WTC11 (cell line): ENCODE results near the gene TMEM156.

Experiments
- CBFB ChIP-seq: sonication (generic); formaldehyde crosslinking; IDR thresholded peaks from 2 replicates; pipeline ENCODE4 v1.8.1; 2022; ENCODE audit warnings: mild to moderate bottlenecking, low read depth, missing genetic modification reagents
- CREM ChIP-seq: sonication (generic); formaldehyde crosslinking; IDR thresholded peaks from 2 replicates; pipeline ENCODE4 v1.8.1; 2022; ENCODE audit warnings: mild to moderate bottlenecking, missing genetic modification reagents, moderate library complexity
- CTCF ChIP-seq: fragments of 200-600 bp; IDR thresholded peaks from 2 replicates; pipeline ENCODE4 v1.8.0; 2022; ENCODE audit warnings: antibody characterized with exemption
- MAX ChIP-seq: sonication (generic); formaldehyde crosslinking; IDR thresholded peaks from 2 replicates; pipeline ENCODE4 v1.8.0; 2022; ENCODE audit warnings: mild to moderate bottlenecking, missing genetic modification reagents
- SOX15 ChIP-seq: fragments of 250-450 bp; sonication (Bioruptor Pico); IDR thresholded peaks from 2 replicates; pipeline ENCODE4 v1.9.0; 2021; ENCODE audit warnings: mild to moderate bottlenecking
- ZBTB21 ChIP-seq: sonication (generic); formaldehyde crosslinking; IDR thresholded peaks from 2 replicates; pipeline ENCODE4 v1.8.1; 2023; ENCODE audit warnings: mild to moderate bottlenecking, missing genetic modification reagents, borderline replicate concordance

DNA sequence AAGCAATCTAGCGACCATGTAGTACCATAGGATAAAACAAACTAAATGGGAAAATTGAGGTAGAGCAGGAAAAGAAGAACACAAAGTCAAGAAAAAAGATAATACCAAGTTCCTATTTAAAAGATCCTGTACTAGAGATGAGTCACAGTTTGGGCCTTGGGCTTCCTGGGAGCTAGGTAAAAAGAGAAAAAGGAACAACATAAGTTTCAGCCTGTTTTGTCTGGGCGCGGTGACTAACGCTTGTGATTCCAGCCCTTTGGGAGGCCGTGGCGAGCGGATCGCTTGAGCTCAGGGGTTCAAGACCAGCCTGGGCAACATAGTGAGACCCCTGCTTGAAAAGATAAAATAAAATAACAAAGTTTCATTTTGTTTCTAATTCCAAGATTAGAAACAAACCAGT is 14.0 kb upstream of the TMEM156 start:
- TF ChIP-seq SOX15 (CRISPR knock-in tag) (no peak), MAX (CRISPR knock-in tag) (no peak), CBFB (no peak), ZBTB21 (no peak), CTCF (no peak), CREM (CRISPR knock-in tag) (no peak)
